Large intestine (tissue), 3 donors: Measurements from ENCODE around the gene SDK1. TPM values are rescaled to one million over a fixed set of nuclear protein-coding genes. Genes with fewer than 3 reads are reported as not detected.

Source experiments
- DNase-seq, 2 donors: peaks; one replicate each; pipeline versions ENCODE4 v3.0.0 to v3.0.0-alpha.2; 2013
- H3K27ac ChIP-seq: one replicate; pipeline ENCODE4 v1.5.1; 2013; ENCODE audit warnings: low read length
- H3K27me3 ChIP-seq: 2 replicates; pipeline ENCODE4 v1.6.1; 2013; ENCODE audit warnings: low read length; ENCODE audit not compliant: control insufficient read depth, insufficient read depth
- H3K36me3 ChIP-seq: 2 replicates; pipeline ENCODE4 v1.6.1; 2013; ENCODE audit warnings: low read length; ENCODE audit not compliant: control insufficient read depth, insufficient read depth
- H3K4me1 ChIP-seq: one replicate; pipeline ENCODE4 v1.6.1; 2013; ENCODE audit warnings: low read length; ENCODE audit not compliant: control insufficient read depth, insufficient read depth
- H3K4me3 ChIP-seq: one replicate; pipeline ENCODE4 v1.5.1; 2013; ENCODE audit warnings: low read length
- H3K9me3 ChIP-seq: one replicate; pipeline ENCODE4 v1.6.1; 2013; ENCODE audit warnings: mild to moderate bottlenecking, low read depth, low read length, moderate library complexity; ENCODE audit not compliant: control insufficient read depth
- WGBS: methylation state at CpG from one replicate; pipeline ENCODE4 v1.1.5; 2013; ENCODE audit warnings: low lambda C conversion rate; ENCODE audit not compliant: insufficient coverage; 5-methylcytosine and 5-hydroxymethylcytosine counted together
- polyA plus RNA-seq: library from polyadenylated mRNA; unstranded; fragments of 120-200 nt; gene quantifications from one replicate; pipeline ENCODE4 v1.2.1, GENCODE V29; 2013

SDK1 gene
- polyA plus RNA-seq, 1 donor: 6.4 TPM

DNA sequence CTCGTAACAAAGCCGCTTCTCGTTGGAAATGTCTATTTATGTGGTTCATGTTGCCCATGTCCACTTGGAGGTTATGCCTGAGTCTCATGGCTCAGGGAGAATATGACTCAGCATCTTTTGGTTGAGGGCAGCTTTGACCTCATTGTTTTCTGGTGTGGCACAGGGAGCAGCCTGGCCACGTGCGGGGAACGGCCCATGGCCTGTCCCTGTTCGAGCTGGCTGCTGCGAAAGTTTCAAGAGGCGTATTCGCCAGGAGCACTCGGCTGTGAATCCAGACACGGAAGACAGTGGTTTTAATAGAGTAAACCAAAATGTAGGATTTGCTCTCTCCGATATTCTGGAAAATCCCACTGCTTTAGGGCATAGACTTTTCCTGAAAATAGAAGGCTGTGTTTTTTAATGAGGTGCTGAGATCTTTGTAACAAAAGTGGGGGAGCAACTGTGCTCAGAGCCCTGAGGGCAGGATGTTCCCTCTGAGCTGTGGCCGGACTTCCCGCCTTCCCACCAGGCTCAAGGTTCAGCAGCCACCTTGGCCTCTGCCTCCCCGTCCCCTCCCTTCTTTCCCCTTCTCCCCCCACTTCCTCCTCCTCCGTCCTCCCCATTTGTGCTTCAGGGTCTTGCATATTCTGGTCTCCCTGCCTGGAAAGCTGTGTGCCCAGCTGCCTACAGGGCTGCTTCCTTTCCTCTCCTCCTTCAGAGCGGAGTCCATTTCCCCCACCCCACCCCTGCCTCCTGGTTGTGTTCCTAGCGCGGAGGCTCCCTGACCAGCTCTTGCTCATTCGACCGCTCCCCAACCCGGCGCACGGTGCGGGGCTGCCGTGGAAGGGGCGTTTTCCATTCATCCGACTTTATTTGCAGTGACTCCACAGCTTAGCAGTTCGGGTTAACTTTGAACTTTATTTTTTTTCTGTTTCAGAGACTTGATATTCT is 642.0 kb downstream of the SDK1 start:
- Histone ChIP-seq H3K36me3 (no peaks in the 10 kb centered on the region), H3K27ac (no peak overlapping the region), H3K27me3 (no peaks in the 10 kb centered on the region), H3K4me1 (no peaks in the 10 kb centered on the region), H3K9me3 (peaks cover 5% of the 10 kb centered on the region), H3K4me3 (no peak overlapping the region)
- 76% methylated on average over 4 of the region's 30 CpGs for WGBS
- DNase-seq: peak; percentile 37 to 67

DNA sequence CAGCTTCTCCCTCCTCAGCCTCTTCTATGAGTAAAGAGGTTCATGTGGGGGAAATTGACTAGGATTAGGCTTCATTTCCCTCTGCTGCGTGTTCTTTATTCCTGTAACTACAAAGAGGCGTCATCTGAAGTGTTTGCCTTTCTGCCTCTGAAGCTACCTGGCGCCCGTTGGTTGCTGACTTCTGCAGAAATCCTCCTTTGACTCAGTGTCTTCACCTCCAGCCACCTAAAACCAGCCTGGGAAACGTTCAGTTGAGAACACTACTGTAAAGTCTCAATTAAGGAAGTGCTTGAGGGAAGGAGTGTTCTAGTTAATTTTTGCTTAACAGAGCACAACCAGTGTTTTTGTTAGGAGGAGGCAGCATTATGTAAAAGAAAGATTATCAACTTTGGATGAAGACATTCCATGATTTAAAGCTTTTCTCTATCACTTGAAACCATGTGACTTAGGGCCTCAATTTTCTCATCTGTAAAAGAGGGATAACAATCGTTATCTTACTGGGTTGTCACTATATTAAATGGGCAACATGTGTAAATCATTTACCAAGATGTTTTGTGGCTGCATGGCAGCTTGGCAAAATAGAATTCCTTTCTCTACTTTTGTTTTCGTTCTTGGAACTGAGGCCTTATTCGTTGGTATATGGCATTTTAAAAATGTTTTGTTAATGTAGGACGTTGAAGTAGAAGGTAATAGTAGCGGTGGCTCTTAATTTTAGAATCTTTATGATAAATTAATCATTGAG is 642.9 kb downstream of the SDK1 start:
- 73% methylated on average over 3 of the region's 10 CpGs for WGBS
- H3K4me3 ChIP-seq: no peak overlapping the region
- no peaks in the 10 kb centered on the region for H3K4me1 ChIP-seq
- H3K27me3 ChIP-seq: no peaks in the 10 kb centered on the region
- peaks cover 5% of the 10 kb centered on the region for H3K9me3 ChIP-seq
- DNase-seq: no peak
- H3K36me3 ChIP-seq: no peaks in the 10 kb centered on the region
- no peak overlapping the region for H3K27ac ChIP-seq

DNA sequence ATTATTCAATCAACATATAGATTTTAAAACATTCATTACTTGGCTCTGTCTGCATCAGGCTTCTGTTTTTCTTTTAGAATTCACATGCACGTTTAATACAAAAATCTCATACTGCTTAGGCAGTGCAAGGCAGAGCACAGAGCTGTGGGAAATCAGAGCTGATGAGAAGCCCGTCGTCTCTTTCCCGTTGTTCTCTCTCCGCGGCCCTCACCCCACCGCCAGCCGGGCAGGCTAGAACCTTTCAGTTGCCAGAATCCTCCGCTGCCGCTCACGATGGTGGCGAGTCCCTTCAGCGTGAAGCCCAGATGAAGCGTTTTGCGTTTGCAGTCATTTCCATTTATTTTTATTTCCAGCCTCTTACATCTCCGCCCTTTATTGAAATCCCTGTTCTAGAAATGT is 648.2 kb downstream of the SDK1 start:
- H3K4me3 ChIP-seq: no peak overlapping the region
- 97% methylated on average over 8 of the region's 16 CpGs for WGBS
- no peaks in the 10 kb centered on the region for H3K27me3 ChIP-seq
- peaks cover 9% of the 10 kb centered on the region for H3K9me3 ChIP-seq
- H3K27ac ChIP-seq: no peak overlapping the region
- no peaks in the 10 kb centered on the region for H3K36me3 ChIP-seq
- H3K4me1 ChIP-seq: no peaks in the 10 kb centered on the region
- no peak for DNase-seq

DNA sequence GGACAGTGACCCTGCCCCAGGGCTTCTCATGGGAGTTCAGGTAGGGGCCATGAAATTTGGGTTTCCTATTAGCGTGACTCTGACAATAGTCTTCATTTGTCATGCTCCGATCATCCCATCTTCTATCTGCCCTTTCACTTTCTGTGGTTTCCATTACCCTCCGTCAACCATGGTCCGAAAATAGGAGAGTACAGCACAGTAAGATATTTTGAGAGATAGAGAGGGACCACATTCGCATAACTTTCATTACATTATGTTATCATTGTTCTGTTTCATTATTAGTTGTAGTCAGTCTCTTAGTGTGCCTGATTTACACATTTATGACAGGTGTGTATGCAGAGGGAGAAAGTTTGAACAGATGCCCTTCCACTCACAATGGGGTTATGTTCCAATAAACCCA is 649.2 kb downstream of the SDK1 start:
- Histone ChIP-seq H3K9me3 (peaks cover 9% of the 10 kb centered on the region), H3K27ac (no peak overlapping the region), H3K27me3 (no peaks in the 10 kb centered on the region), H3K4me1 (no peaks in the 10 kb centered on the region), H3K36me3 (no peaks in the 10 kb centered on the region), H3K4me3 (no peak overlapping the region)
- WGBS: 96% methylated on average over 4 of the region's 5 CpGs
- no peak for DNase-seq

DNA sequence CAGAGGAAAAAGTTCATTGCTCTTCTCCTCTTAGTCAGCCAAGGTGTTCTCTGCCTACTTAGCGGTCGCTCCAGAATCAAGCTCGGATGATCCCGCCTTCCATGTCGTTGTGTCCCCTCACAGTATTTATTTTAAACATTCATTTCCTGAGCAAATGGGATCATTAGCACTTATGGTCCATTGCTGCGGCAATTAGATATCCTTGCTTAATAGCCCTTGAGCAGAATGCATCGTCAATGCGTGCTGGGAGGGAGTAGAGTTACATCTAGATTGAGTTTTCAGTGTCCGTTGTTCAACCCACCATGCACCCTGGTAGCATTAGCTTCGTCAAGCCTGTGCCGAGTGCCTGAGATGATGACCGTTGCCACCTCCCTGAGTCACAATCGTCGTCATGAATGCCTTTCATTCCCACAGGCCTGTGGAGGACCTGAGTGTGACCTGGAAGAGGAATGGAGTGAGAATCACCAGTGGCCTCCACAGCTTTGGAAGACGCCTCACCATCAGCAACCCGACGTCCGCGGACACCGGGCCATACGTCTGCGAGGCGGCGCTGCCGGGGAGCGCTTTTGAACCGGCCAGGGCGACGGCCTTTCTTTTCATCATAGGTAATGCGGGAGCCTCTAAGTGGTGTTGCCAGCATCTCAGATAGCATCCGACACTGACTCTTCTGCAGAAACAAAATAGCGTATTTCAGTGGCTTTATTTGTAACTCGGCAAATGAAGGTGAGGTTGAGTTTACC is 650.4 kb downstream of the SDK1 start:
- Histone ChIP-seq H3K27me3 (no peaks in the 10 kb centered on the region), H3K27ac (no peak overlapping the region), H3K4me1 (no peaks in the 10 kb centered on the region), H3K4me3 (no peak overlapping the region), H3K36me3 (no peaks in the 10 kb centered on the region), H3K9me3 (peaks cover 4% of the 10 kb centered on the region)
- DNase-seq: no peak
- no CpG with 5 or more reads among the region's 33 CpGs for WGBS

DNA sequence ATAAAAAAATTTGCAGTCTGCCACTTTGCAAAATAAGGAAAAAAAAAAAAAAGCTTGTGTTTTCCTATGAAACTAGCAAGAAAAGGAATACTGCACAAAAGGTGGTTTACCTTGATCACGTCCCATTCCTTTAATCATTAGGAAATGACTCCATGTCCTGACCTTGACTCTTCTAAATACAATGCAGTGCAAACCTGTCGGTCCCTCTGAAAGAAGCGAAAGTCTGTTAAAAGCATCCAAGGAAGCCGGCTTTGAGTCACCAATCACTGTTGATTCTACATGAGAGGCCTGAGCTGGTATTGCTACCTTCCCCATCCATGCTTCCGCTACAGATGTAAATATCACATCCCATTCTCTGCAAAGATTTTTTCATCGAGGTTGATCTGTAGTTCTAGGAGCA is 652.1 kb downstream of the SDK1 start:
- Histone ChIP-seq H3K4me3 (no peak overlapping the region), H3K36me3 (no peaks in the 10 kb centered on the region), H3K27ac (no peak overlapping the region), H3K9me3 (peaks cover 4% of the 10 kb centered on the region), H3K27me3 (no peaks in the 10 kb centered on the region), H3K4me1 (no peaks in the 10 kb centered on the region)
- WGBS: no CpG with 5 or more reads among the region's 6 CpGs
- DNase-seq: no peak

DNA sequence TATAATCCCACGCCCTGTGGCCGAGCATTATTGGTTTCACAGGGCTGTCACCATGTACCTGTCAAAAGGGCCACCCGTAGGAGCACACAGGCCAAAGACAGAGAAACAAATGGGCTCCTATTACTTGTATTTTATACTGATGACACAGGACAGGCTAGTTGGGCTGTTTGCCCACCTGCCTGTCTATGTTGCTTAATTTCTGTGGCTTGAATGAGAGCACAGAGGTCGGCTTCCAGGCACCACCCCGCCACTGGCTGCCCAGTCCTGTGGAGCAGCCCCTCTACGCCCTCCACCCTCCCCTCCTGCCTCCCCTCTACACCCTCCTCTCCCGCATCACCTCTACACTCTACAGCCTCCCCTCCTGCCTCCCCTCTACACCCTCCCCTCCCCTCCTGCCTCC is 652.9 kb downstream of the SDK1 start:
- WGBS: no CpG with 5 or more reads among the region's 7 CpGs
- Histone ChIP-seq H3K4me1 (no peaks in the 10 kb centered on the region), H3K36me3 (no peaks in the 10 kb centered on the region), H3K27ac (no peak overlapping the region), H3K9me3 (peaks cover 4% of the 10 kb centered on the region), H3K27me3 (no peaks in the 10 kb centered on the region), H3K4me3 (no peak overlapping the region)
- no peak for DNase-seq

DNA sequence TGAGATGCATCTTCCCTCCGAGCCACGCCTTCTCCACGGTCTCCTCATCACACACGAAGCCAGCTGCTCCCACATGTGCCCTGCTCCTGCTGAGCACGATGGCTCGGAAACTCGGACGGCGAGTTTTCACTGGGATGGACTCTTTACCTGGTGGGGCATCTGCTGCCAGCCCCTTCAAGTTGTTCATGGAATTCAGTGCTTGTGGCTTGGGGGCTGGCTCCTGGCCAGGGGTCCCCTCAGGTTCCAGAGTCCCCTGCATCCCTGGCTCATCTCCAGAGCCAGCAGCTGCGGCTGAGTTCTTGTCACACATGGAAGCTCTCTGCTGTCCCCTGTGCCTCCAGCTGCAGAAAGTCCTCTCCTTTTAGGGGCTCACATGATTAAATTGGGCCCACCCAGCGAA is 654.0 kb downstream of the SDK1 start:
- Histone ChIP-seq H3K4me3 (no peak overlapping the region), H3K9me3 (peaks cover 4% of the 10 kb centered on the region), H3K27ac (no peak overlapping the region), H3K4me1 (no peaks in the 10 kb centered on the region), H3K27me3 (no peaks in the 10 kb centered on the region), H3K36me3 (no peaks in the 10 kb centered on the region)
- WGBS: no CpG with 5 or more reads among the region's 11 CpGs
- DNase-seq: no peak

DNA sequence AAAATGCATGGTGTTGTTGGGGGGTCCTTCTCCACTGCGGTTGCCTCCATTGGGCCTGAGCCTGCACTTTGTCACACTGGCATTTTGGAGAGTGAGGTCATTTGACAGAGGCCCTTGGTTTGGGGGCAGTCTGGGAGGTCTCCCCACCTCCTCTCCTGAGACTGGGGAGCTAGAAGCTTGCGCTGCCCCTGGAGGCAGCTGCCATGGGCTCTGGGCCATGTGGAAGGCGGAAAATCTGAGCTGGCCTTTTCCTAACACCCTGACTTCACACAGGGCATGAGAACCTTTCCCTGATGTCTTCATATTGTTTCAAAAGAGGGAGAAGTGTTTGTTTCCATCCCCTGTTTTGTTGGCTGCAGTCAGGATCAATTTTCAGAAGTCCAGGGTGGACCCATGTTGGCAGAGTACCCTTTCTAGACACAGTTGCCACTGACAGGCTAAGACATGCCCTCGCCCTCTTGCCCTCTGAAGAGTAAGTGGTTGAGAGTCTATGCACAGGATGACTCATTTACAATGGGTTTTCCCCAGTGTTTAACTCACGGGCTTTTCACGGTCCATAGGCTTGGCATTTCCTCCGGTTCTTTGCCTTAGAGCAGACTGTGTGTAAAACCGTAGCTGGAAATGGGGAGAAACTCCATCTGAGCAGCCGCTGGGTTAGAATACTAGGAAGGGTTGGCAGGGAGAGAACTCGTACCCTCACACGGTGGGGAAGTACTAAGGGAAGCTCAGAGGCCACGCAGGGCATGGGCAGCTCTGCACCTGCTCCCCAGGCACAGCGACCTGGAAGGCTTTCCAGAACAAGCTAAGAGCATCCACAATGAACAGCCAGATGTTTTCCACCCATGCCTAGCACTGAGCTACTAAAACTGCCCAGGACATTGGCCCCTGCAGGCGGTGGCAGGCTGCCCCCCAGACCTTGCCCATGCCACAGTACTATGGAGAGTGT is 655.0 kb downstream of the SDK1 start:
- no peaks in the 10 kb centered on the region for H3K36me3 ChIP-seq
- WGBS: no CpG with 5 or more reads among the region's 14 CpGs
- H3K4me3 ChIP-seq: no peak overlapping the region
- peaks cover 4% of the 10 kb centered on the region for H3K9me3 ChIP-seq
- H3K27ac ChIP-seq: no peak overlapping the region
- H3K4me1 ChIP-seq: no peaks in the 10 kb centered on the region
- DNase-seq: peak; percentile 23 to 52
- H3K27me3 ChIP-seq: no peaks in the 10 kb centered on the region
